ENCODE results near the gene OSMR.

Gene OSMR

DNA sequence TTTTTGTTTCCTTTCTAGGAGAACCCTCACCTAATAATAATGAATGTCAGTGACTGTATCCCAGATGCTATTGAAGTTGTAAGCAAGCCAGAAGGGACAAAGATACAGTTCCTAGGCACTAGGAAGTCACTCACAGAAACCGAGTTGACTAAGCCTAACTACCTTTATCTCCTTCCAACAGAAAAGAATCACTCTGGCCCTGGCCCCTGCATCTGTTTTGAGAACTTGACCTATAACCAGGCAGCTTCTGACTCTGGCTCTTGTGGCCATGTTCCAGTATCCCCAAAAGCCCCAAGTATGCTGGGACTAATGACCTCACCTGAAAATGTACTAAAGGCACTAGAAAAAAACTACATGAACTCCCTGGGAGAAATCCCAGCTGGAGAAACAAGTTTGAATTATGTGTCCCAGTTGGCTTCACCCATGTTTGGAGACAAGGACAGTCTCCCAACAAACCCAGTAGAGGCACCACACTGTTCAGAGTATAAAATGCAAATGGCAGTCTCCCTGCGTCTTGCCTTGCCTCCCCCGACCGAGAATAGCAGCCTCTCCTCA, 87.1 kb downstream of the OSMR start:
- DNase-seq: no peak

DNA sequence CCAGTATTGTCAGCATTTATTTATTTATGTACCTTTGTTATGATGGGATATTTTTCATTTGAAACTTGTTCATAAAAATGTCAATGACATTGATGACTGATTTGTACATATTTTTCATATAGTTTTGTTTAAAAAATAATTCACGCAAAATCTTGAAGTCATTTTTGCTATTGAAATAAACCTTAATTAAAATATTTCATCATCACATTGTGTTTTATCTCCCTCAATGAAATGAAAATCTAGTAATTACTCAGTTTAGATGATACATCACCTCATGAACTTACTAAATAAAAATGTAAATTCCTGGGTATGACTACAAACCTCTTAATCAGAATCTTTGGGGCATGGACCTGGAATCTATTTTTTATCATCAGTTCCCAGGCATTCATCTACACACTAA, 89.6 kb downstream of the OSMR start:
- no peak for DNase-seq

DNA sequence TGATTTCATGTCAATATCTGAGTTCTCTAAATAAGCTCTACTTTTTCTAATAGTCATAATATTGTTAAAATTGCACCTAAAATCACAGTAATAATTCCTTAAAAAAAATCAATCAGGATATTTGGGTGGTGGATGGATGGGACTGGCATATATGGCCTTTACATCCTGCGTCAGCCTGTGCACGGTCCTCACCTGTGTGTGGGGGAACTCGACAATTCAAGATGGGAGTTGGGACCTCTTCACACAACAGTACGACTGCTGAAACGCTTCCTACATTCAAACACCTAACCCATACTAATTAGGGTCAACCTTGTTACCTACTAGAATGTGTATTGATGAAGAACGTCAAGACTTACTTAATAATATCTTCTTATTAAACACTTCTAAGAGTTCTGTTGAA, 90.5 kb downstream of the OSMR start:
- no peak for DNase-seq

DNA sequence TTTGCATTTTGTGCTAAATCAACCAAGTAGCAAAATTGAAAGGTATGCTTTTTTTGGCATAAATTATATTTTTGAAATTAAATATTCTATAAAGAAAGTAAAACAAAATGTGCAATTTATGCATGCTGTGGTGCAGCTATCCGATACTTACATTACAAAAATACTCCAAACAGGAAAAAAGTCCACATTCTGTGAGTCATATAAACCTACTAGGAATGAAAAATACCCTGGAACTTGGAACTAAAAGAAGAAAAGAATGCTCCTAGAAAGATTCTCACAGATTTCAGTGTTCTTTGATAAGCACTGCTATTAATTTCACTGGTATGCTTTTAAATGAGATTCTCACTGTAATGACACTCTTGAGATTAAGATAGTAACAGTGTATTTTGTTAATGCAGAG, 92.6 kb downstream of the OSMR start:
- DNase-seq: no peak

DNA sequence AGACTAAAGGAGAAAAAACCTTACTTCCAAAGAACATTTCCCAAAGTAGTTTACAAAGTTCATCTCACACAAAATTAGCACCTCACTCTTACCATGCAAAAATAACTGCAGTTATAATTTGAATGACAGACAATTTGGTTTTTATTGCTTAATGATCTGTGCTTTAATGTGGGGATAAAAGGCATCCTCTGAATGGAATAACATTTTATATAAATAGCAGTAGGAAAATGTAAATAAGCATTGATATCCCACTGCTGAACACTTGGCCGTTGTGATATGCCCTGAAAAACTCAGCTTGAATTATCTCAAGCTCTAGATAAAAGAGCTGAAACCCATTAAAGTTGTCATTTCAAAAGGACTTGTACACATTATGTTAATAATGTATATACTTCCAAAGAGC, 93.2 kb downstream of the OSMR start:
- DNase-seq: no peak

DNA sequence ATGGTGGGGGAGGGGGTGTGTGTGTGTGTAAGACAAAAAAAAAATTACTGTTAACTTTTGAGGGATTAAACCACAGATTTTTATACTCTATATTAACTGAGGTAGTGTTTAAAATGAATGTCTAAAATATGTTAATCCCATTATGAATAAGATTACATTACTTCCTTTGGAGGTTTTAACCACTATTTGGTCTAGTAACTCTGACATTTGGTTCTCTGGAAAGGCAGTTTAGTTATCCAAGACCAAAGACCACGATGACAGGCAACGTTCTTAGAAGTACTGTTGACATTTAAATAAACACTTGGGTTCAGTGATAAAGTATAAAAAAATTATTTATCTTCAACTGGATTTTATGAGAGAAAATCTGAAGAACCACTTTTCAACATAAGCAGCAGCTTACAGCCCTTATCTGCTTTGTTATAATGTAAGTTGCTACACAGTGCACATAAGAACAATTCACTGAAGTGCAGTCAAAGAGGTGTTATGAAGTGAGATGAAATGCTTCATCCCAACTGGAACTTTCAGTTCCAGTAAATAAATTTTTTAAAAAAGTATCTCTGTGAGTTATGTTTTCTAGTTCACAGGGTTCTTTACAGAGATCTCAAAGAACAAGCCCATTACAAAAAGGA, 94.5 kb downstream of the OSMR start:
- DNase-seq: no peak

DNA sequence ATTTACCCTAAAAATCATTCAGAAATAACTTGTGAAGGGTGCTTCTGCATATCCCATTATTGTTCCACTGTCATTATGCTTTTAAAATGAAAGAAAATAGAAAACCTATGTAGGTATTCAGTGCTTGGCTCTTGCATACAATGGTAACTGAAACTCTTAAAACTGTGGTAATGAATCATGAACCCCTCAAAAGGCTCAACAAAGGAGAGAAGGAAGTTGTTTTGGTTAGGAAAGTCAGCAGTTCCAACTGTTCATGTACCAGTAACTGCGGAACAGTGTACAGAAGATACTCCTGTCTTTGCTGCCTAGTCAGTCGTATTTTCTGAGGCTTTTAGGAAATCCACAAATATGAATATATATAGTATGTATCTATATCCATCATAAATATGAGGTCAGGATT, 96.1 kb downstream of the OSMR start:
- DNase-seq: no peak

DNA sequence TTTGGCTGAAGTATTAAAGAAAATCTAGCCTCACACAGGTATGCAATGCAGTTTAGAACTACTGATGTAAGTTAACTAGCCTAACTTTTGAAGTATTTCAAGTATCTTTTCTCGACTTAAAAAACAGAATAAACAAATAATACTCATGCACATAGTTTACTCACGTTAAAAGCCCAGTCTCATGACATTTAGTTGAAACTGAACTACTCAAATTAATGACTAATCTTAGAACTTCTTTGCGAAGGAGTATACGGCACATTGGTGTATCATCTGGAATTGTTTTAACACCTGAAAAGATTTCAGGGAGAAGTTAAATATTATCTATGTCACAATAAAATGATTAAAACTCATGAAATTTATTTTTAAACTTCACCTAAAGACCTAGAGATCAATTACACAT, 98.5 kb downstream of the OSMR start:
- no peak for DNase-seq

DNA sequence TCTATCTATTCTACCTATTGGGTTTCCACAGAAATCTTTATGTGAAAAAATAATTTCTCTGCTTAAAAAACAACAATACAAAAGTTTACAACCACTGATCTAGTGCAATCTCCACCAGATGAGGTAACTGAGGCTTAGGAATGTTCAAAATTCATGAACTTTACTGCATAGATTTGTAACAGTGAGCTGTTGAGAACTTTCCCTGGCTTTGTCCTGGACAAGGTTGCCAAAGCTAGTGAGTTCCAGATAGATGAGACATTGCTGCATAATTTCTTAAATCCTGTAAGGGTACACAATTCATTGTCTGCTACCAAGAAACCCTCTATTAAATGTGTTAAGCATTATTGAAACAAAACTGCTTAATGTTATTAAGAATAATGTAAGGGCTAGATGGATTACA, 102.7 kb downstream of the OSMR start:
- no peak for DNase-seq

DNA sequence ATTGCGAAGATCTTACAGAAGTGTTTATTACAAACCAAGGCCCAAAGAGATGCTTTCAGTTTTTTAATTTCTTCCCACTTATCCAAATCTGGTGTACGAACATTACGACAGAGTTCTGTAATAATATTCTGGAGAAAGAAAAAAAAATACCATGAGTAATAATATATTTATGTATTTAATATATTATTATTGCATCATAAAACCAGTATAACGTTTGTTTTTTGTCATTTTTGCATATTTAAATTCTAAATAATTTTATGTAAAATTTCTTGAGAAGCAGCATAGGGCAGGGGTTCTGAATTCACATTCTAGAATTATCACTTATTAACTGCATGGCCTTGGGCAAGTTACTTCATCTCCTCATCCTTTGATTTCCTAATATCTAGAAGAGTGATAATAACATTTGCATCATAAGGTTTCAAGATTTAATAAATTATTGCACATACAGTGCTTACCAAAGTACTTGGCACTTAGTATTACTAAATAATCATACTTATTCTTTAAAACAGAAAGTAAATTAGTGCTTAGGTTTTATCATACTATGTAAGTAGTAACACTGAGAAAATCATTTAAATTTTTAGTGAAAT, 107.7 kb downstream of the OSMR start:
- no peak for DNase-seq

DNA sequence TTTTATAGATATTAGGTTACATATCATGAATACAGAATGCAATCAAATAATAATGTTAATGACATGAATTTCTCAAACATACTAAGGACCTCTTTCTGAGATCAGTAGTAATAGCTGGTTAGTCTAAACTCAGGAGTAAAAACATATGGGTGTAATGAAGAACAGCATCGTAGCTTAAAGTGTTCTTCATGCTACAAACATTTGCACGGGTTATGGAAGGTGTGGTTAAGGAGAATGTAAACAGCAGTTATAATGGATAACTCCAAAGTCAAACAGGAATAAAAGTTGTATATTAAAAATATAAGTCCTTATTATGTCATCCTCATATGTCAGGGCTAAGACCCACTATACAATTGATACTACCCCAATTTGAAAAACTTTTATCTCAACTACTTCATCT, 115.9 kb downstream of the OSMR start:
- no peak for DNase-seq

DNA sequence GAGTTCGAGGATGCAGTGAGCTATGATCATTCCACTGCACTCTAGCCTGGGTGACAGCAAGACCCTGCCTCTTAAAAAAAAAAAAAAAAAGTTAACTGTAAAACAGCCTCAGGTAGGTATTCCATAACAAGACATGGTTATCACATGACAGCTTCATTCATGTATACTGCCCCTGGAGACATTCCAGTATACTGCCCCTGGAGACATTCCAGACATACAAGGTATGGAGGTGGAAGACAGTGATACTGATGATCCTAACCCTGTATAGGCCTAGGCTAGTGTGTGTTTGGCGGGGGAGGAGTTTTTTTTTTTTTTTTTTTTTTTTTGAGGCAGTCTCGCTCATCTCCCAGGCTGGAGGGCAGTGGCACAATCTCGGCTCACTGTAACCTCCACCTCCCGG, 122.9 kb downstream of the OSMR start:
- no peak for DNase-seq

DNA sequence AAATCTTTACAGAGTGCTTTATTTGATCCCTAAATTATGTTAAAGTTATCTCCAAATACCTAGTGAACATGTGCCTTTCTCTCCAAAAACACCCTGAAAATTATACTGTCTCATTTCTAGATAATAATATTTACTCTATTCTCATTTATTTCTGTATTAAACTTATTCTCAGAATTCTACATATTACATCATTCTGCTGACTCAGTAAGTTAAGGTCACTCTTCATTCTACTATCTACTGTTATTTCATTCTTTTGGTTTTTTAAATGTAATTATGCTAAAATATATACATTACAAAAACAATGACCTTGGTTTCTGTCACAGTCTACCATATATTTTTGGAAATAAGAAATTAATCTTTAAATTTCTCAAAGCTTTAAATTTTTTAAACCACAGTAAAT, 132.2 kb downstream of the OSMR start:
- no peak for DNase-seq

DNA sequence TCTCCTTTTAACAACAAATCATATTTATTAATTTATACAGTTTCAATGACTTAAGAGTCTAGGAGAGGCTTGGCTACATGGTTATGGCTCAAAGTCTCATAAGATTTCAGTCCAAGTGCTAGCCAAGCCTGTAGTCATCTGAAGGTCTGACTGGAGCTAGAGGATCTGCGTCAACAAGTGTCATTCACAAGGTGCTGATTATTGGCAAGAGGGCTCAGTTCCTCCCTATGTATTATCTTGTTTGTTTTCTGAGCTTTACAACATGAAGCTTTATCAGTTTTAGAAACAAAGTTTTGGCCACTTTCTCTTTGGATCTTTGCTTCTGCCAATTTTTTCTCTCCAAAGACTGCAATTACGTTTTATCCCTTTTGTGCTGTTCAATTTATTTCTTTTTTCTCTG, 133.7 kb downstream of the OSMR start:
- DNase-seq: no peak

Measured in stimulated activated naive CD4-positive, alpha-beta T cell treated with Interleukin-2 at 50 U/mL for 16 hours (primary cell).